Choroid plexus epithelial cell (primary cell): ENCODE results near the gene C1QC.

Experiments used
- DNase-seq: peaks from one replicate; pipeline ENCODE4 v3.0.0-alpha.2; 2010; ENCODE audit warnings: low read depth
- H3K4me3 ChIP-seq: 2 replicates; pipeline ENCODE4 v1.5.1; 2011; ENCODE audit warnings: low read depth, mild to moderate bottlenecking, control low read depth, low read length, moderate library complexity
- CTCF ChIP-seq: conservative IDR thresholded peaks from 2 replicates; pipeline ENCODE4 v1.5.1; 2011; ENCODE audit warnings: low read depth, mild to moderate bottlenecking, control low read depth, inconsistent platforms, low read length, moderate library complexity

The C1QC gene

GRCh38 chr1:22643381-22643780, at the start of gene C1QC:
C1QC (plus strand) TSS chr1:22643633; CDS start chr1:22644024, 391 bp downstream.
- no peak within 1 kb of the TSS for H3K4me3 ChIP-seq
- no peak for DNase-seq
- no peak for TF ChIP-seq CTCF

DNA sequence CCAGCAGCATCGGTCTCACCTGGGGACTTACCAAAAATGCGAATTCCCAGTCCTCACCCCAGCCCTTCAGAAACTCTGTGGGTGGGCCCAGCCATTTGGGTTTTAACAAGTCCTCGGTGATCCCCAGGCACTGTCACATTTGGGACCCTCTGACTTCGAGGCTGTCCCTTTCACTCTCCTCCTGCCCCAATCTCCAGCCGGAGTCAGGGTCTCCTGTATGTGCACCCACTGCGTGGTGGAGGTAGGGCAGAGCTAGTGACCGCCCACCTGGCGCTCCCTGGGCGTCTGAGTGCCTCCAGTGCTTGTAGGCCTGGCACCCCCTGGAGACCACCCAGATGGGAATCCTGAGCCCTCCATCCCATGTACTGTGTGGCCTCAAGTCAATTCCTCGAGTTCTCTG, 49.0 kb upstream of the C1QC start:
- no peak for DNase-seq
- no peak for TF ChIP-seq CTCF

DNA sequence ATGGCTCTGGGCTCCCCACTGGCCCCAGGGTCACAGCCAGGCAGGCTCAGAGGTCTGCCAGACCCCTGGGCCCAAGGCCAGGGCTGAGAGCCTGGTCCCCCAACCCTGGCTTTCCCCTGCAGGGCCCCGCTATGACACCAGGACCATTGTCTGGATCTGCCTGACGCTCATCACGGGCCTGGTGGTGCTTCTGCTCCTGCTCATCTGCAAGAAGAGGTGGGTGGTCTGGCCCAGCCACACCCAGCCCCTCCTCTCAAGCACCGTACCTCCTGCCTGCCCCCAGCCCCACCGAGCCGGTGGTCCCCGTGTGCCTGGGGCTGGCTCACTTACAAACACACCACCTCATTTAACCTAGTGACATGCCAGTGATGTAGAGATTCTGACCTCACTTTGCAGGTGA, 48.3 kb upstream of the C1QC start:
- DNase-seq: no peak
- H3K4me3 ChIP-seq: no peak overlapping the region
- TF ChIP-seq CTCF: no peak

More for the DNA sequence above, 49.0 kb upstream of the C1QC start:
- H3K4me3 ChIP-seq: no peak overlapping the region

GRCh38 chr1:22597301-22597965, 46.0 kb upstream of the C1QC start:
- DNase-seq: no peak
- TF ChIP-seq CTCF: no peak
- no peak overlapping the region for H3K4me3 ChIP-seq

- no peak for DNase-seq
- H3K4me3 ChIP-seq: no peak overlapping the region
- TF ChIP-seq CTCF: no peak
Observed at GRCh38 chr1:22597996-22598395, 45.4 kb upstream of the C1QC start.

DNA sequence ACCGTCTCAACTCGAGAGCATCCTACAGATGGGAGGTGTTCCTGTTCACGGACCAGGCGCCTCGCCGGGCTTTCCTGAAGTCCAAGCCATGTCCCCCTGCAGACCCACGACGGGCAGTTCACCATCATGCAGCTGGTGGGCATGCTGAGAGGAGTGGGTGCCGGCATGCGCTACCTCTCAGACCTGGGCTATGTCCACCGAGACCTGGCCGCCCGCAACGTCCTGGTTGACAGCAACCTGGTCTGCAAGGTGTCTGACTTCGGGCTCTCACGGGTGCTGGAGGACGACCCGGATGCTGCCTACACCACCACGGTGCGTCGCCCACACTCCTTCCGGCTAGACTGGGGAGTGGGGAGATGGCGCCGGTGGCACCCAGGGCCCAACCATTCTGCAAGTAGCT, 44.7 kb upstream of the C1QC start:
- TF ChIP-seq CTCF: no peak
- no peak for DNase-seq
- H3K4me3 ChIP-seq: no peak overlapping the region
